ENCODE measurements around the gene FOXL1.
"Not testable (repeated sequence)": the region's sequence is repeated elsewhere in the genome, so short reads cannot be mapped to it uniquely, and the experiment has no call there.

The FOXL1 gene

DNA sequence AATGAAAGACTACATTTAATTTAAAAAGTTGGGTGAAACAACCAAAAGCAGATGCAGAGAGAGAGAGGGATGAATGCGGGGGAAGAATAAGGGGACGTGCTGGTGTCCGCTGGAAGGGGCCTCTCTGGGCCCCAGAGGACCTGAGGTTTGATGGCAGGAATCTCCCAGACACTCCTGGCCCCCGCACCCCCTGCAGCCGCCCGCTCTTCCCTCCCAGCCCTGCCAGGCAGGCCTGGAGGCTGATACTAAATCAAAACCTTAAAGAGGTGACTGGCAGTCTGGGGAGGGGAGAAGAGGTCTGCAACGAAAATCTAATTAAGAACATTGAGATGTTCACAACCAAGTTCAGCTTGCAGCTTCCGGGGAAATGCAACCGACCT, 2.4 kb downstream of the FOXL1 start:
- DNase-seq (ENCODE audit: low read depth in 2 of 2): no peak

DNA sequence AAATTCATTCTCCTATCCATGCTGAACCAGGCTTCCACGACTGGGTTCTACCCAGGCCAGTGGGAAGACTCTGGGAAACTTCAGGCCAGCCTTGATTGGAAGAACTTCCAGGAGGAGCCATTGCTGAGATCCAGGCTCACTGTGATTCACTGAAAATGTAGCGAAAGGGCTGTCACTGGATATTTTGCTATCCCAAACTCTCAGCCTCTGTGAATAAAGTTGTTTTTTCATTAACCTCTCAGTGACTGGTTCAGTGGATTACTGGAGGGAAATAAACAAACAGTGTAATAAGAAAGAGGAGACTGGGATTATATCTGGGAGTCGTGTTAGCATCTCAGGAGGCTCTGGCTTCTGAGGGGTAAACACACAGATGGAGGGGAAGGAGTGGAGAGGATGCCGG, 3.1 kb downstream of the FOXL1 start:
- DNase-seq (ENCODE audit: low read depth in 2 of 2): no peak

DNA sequence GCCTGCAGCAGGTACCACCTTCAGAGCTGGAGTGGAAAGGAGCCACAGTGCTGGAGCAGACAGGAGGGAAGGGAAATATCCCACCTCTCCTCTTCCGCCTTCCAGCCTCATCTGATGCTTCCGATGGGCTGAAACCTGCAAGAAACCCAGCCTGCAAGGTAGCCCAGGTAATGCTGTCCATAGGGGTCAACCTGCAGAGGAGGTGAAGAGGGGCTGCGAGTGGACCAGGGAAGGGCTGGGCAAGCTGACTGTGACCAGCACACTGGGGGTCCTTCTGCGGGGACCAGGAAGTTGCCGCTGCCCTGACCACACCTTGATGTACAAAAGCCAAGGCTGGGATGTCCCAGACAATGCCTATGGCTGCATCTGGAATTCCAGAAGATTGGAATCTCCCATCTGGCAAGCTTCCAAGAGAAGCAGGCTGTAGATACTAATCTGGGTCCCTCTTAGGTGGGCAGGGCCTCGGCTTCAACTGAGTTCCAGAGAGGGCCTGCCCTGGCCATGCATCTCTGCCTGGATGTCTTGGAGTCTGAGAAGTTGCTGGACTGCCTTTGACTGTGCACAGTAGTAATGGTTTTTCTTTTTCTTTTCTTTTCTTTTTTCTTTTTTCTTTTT, 5.8 kb downstream of the FOXL1 start:
- DNase-seq (ENCODE audit: low read depth in 2 of 2): no peak

DNA sequence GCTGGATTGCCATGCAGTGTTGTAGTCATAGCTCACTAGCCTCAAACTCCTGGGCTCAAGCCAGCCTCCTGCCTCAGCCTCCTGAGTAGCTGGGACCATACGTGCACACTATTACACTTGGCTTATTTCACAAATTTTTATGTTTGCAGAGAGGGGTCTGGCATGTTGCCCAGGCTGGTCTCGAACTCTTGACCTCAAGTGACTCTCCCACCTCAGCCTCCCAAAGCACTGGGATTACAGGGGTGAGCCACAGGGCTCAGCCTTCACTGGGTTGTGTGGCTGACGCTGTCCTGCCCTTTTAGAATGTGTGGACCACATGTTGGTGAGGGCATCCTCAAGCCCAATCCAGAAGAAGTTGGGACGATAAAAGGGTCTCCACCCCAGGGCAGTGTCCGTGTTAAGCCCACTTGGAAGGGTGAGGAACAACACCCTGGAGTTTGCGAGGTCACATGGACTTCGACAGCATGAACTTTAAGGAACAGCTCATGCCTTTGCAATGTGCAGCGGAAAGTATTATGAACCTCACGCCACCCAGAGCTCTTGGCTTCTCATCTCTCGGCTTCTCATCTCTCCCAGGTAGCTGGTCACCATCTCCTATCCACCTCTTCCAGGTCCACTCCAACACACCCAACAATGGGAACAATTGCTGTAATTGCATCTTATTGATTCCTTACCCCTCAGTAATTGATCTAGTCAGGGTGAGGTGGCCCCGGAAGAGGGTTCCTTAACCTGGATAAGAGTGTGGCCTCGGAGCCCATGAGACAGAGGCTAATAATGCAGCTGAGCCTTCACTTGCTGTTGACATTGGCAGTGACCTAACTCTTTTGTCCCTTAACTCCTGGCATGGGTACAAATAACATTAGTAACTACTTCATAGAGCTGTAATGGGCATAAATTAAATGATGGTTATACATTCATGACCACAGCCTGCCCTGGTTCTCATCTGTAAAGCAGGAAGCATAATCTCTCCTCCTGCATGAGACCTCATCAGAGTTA, 6.7 kb downstream of the FOXL1 start:
- DNase-seq (ENCODE audit: low read depth in 2 of 2): no peak

DNA sequence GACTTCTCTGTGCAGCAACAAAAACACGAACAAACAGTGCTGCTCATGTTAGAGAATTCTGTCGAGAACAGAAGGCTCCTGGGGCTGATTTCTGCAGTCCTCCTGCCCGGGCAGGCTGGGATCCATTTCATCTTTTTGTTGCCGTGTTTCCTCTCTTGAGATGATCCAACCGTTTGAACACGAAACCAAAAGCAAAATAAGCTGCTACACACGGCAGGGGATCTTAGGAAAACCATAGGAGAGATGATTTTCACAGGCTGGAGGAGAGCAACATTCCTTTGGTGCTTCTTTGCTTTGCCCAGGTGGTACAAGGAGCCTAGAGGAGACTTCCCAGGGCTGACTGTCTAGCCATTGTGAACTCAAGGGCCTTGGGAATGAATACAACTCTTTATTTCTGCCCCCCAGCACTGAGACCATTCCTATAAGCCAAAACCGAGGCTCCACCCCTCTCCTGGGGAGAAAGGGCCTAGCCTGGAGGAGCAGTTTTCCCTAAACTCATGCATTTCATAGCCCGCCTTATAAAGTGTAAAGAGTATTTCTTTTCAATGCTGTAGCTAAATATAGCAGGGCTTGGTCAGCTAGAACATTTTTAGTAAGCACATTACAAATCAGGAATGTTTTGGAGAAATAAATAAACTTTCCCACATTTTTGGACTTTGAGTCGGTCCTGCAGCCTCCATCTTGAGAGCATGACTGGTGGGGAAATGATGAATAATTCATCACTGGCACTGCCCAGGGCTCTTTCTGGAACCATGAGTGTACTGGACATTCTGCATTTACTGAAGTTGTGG, 7.7 kb downstream of the FOXL1 start:
- no peak for DNase-seq (ENCODE audit: low read depth in 2 of 2)

DNA sequence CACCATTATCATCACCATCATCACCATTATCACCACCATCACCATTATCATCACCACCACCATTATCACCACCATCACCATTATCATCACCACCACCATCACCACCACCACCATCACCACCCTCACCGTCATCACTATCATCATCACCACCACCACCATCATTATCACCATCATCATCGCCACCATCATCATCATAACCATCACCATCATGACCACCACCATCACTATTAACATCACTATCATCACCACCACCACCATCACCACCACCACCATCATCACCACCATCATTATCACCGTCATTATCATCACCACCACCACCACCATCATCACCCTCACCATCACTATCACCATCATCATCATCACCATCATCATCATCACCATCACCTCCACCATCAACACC, 9.1 kb downstream of the FOXL1 start:
- DNase-seq (ENCODE audit: low read depth in 2 of 2): no peak

DNA sequence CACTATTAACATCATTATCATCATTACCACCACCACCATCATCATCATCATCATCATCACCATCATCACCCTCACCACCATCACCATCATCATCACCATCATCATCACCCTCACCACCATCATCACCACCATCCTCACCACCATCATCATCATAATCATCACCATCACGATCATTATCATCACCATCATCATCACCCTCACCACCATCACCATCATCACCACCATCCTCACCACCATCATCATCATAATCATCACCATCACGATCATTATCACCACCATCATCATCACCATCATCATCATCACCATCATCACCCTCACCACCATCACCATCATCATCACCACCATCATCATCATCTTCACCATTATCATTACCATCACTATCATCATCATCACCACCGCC, 9.6 kb downstream of the FOXL1 start:
- DNase-seq (ENCODE audit: low read depth in 2 of 2): not testable (repeated sequence)

DNA sequence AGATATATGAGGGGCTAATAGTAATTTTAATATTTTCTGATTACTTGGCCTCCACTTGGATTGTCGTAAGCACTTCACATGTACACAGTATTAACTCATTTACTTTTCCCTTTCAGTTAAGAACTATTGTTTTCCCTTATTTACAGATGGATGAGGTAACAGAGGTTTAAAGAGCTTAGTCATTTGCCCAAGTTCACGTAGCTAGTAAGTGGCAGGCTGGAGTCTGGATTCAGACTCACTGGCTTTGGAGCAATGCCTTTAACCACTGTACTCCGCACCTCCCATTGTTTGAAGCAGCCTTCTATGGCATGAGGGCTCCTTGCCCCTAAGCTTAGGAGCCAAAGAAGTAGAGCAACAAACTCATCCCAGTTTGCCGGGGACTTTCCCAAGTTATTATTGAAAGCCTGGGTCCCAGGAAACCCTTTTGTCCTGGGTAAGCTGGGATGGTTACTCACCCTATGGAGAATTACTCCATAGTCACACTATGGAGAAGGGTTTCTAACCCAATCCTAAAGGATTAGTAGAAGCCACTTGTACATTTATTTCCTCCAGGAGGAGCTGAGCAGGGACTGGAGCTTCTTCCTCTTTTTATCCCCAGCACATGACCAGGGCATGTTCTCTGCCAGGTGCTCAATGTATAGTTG, 12.3 kb downstream of the FOXL1 start:
- no peak for DNase-seq (ENCODE audit: low read depth in 2 of 2)

DNA sequence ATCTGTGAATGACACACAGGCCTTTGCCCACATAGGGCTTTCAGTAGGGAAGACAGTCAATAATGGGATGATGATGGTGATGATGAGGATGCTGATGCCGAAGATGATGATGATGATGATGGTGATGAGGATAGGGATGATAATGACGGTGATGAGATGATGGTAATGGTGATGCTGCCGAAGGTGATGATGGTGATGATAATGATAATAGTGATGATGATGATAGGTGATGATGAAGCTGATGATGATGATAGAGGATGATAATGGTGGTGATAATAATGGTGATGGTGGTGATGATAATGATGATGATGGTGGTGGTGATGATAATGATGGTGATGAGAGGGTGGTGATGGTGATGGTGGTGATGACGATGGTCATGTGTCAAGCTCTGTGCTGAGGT, 12.9 kb downstream of the FOXL1 start:
- DNase-seq (ENCODE audit: low read depth in 2 of 2): no peak

DNA sequence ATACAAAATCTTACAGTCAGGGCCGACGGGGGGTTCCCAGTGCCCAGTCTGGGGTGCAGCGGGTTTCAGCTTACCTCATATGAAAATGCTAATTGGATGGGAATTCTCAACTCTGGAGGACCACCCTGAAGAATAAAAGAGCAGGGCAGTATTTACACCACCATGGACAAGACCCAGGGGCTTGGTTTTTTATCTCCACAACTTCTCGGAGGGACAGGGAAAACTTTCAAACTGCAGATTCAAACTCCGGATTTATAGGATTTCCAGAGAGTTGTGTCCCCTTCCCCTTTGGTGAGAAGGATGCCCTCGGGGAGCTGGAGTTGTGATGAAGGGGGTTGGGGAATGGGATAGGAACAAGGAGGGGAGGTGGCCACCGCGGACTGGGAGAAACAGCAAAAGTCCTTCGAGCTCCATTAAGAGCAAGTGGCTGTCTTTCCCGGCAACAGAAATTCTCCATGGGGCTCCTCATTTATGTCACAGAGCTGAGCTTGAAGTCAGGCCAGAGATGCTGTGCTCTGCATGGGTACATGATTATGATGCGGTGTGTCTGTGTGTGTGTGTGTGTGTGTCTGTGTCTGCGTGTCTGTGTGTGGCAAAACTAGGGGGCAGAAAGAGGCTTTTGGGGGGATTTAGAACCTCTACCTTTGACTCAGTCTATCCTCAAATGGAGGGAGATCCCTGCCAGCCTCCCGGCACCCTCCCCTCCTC, 15.7 kb downstream of the FOXL1 start:
- DNase-seq (ENCODE audit: low read depth in 2 of 2): no peak

DNA sequence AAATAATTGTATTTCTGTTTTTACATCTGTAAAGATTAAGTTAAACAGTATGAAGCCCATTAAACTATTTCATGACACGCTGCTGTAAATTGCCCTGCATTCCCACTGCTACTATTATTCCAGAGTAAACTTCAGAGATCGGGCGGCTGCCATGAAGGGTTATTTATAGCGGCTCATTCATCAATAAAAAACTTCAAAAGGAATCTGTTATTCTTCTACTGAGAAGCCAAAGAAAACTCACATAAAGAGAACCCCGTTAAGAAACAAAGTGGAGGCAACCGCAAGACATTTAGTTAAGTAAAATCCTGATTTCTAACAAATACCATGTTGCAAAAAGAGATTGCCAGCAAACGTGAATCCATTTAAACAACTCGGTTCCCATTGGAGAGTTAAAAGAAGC, 16.4 kb downstream of the FOXL1 start:
- DNase-seq (ENCODE audit: low read depth in 2 of 2): no peak

DNA sequence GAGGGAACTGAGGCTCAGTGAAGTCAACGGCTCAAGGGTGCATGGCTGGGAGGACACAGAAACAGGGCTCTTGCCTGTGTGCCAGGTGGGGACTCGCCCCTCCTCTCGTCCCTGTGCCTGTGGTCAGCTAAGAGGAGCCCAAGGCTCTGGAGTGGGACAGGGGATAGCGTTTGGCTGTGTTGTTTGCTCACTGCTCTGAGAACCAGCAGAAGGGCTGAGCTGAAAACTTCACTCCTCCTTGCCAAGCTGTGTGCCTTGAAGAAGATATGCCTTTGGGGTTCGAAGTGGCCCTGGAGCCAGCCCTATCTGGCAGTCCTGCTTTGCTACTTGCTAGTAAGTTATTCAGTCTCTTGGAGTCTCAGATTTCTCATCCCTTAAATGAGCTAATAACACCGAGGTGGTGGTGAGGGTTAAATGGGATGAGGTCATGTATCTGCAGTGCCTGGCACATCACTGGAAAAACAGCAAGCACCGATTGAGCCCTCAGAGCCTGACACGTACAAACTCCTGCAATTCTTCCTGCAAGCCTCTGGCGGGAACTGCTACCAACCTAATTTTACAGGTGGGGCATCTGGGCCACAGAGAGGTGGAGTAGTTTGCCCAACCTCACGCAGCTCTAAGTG, 17.7 kb downstream of the FOXL1 start:
- DNase-seq (ENCODE audit: low read depth in 2 of 2): no peak

DNA sequence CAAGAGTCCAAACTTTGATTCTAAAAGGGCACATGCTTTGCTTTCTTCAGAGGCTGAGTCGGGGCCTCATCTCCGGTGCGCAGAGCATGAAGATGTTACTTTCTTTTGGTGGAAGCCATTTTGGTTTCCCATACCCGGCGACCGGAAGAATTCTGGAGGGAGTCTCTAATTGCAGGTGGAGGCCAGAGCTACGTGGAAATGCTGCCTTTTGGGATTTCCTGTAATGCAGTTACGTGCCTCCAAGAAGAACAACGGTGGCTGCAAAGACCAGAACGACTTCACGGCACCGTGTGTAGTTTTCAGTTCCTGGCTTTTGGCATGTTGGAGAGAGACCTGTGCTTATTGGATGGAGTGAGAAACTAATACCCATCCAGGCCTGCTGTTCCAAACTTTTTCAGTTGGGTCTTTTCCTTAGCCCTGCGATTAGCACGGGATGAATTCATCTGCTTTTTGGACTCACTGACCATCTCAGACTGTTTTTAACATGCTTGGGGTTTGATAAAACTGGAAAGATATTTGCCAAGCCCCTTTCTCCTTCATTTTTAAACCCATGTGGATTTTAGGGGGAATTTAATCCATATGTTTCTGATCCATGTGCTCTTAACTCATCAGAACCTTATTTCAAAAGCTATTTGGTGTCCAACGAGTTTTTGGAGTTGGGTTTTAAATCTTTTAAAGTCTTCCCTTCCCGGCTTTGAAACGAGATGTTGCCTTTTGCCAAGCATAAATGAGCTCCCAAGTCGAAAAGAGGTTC, 19.0 kb downstream of the FOXL1 start:
- DNase-seq (ENCODE audit: low read depth in 2 of 2): no peak

DNA sequence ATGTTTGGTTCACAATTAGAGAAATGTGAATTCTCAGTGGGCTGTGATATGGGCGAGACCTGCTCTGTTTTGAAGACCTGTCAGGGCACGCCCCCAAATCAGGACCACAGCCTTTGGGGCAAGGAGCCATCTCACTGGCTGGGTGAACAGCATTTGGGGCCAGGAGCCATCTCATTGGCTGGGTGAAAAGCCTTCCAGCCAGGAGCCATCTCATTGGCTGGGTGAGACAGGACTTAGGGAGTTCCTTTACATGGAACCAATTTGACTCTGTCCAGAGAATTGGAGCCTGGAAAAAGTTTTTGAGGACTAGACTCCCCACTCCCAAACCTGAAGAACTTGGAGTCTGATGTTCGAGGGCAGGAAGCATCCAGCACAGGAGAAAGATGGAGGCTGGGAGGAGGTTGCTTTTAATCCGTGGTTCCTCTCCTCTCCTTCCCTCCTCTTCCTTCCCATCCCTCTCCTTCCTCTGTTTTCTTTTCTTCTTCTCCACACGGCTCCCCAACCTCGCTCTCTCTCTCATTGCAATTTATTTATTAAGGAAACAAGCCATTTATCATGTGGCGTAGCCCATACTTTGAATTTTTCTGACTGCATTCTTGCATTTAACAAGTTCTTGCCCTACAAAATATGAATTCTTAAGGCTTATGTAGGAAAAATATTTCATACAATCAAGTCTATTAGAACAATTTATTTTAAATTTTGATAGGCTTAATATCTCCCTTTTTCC, 19.7 kb downstream of the FOXL1 start:
- DNase-seq (ENCODE audit: low read depth in 2 of 2): no peak

DNA sequence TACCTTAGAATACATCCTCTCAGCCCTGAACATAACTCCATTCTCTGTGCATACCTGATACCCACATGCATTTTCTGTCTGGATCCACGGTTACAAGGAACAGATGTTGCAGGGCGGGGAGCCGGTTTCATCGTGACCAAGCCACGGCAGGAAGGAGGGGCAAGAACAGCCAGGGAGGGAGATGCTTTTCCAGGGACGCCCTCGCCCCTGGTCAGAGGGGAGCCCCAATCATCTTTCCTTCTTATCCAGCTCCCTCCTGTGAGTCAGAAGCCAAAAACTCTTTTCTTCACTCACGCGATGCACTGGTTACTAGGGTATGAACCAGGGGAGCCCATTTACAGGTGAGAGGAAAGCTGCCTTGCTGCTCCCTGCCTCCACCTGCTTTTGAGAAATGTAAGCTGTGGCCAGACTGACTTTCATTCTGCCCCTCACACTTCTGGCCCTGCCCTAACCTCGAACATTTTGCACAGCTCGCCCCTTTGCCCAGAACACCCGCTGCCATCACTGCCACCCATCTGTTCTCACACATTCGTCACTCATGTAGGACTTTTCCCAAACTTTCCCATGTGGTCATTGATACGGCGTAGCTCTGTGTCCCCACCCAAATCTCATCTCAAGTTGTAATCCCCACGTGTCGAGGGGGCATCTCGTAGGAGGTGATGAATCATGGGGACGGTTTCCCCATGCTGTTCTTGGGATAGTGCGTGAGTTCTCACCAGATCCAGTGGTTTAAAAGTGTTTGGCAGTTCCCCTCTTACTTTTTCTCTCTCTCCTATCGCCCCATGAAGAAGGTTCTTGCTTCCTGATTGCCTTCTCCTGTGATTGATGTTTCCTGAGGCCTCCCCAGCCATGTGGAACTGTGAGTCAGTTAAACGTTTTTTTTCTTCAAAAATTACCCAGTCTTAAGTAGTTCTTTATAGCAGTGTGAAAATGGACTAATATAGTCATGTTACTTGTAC, 20.5 kb downstream of the FOXL1 start:
- DNase-seq (ENCODE audit: low read depth in 2 of 2): no peak

DNA sequence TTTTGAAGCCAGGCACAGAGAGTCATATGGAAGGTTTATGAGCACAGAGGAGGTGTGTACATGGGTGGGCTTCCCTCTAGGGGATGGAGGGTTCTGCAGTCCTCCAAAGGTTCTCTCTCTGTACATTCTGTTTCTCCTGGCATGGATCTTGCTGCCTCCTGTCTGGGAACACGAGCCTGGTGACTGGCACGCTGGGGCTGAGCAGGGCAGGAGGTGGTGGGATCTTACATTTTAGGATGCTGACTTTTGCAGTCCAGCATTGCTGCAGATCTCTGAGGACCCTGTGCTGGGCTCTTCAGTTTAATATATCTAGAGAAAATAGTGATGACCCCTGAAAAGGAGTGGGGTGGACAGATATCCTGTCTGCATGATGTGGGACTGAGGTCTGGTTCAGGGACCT, 23.0 kb downstream of the FOXL1 start:
- no peak for DNase-seq (ENCODE audit: low read depth in 2 of 2)

DNA sequence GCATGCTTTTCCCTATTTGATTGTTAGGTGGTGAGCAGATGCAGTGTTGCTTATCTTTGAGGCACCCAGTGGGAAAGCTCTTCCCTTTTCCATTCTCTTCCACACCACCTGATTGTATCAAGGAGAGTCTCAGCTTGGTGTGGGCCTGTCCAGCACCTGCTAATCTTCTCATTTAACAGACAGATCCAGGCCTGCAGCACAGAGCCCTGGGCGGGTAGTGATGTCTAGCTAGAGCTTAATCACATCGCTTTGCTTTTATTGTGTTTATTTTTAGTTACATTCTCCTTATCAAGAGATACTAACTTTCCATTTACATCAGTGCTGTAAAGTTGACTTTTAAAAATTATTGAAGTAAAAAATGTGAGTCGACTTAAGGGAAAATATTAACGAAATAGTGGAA, 24.2 kb downstream of the FOXL1 start:
- no peak for DNase-seq (ENCODE audit: low read depth in 2 of 2)

Data from stimulated activated CD8-positive, alpha-beta memory T cell treated with anti-CD3 and anti-CD28 coated beads, Interleukin-15, amount 100 ng/mL, for 4 hours (primary cell).